Uterus (tissue), 2 donors: ENCODE measurements around the gene PYGO2.
"Not testable (repeated sequence)": the region's sequence is repeated elsewhere in the genome, so short reads cannot be mapped to it uniquely, and the experiment has no call there.

Experiments
- POLR2A ChIP-seq, 2 donors: fragments of 450-650 bp; IDR thresholded peaks; one replicate each; pipeline ENCODE4 v1.6.1; 2016; ENCODE audit warnings: antibody characterized with exemption in 2 of 2, mild to moderate bottlenecking in 1 of 2, moderate library complexity in 1 of 2
- TF ChIP-seq, protein P1 (sequence below), 4 experiments: fragments of 200-600 bp in 2 of 4; fragments of 450-650 bp in 2 of 4; sonication (generic) in 2 of 4; IDR thresholded peaks; one replicate each; pipeline ENCODE4 v1.5.1; 2016 to 2019; ENCODE audit warnings: antibody characterized with exemption in 4 of 4, mild to moderate bottlenecking in 2 of 4, moderate library complexity in 1 of 4

DNA sequence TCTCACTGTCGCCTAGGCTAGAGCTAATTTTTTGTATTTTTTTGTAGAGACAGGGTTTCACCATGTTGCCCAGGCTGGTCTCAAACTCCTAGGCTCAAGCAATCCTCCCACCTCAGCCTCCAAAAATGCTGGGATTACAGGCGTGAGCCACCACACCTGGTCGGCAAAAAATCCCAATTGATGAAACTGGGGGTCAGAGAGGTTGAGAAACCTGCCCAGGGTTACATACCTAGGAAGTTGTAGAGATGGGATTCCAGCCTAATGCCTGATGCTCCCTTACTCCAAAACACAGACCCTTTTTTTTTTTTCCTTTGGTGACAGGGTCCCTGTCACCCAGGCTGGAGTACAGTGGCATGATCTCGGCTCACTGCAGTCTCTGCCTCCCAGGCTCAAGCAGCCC is 25.2 kb upstream of the PYGO2 start:
- TF ChIP-seq, protein P1, sequence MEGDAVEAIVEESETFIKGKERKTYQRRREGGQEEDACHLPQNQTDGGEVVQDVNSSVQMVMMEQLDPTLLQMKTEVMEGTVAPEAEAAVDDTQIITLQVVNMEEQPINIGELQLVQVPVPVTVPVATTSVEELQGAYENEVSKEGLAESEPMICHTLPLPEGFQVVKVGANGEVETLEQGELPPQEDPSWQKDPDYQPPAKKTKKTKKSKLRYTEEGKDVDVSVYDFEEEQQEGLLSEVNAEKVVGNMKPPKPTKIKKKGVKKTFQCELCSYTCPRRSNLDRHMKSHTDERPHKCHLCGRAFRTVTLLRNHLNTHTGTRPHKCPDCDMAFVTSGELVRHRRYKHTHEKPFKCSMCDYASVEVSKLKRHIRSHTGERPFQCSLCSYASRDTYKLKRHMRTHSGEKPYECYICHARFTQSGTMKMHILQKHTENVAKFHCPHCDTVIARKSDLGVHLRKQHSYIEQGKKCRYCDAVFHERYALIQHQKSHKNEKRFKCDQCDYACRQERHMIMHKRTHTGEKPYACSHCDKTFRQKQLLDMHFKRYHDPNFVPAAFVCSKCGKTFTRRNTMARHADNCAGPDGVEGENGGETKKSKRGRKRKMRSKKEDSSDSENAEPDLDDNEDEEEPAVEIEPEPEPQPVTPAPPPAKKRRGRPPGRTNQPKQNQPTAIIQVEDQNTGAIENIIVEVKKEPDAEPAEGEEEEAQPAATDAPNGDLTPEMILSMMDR (IDR thresholded peaks at IDR 0.05) = not testable (repeated sequence)
- TF ChIP-seq POLR2A (IDR thresholded peaks at IDR 0.05) = not testable (repeated sequence)
